Esophagus muscularis mucosa (tissue), 3 donors: Measurements from ENCODE around the gene IL36B.

ENCODE experiments used
- EP300 ChIP-seq: sonication (generic); formaldehyde crosslinking; IDR thresholded peaks from one replicate; pipeline ENCODE4 v1.6.1; 2017; ENCODE audit warnings: antibody characterized with exemption
- TF ChIP-seq, protein P1 (sequence below), 3 experiments: fragments of 200-600 bp in 2 of 3; fragments of 450-650 bp in 1 of 3; sonication (generic) in 2 of 3; IDR thresholded peaks; one replicate each; pipeline ENCODE4 v1.5.1; 2017 to 2019; ENCODE audit warnings: antibody characterized with exemption in 3 of 3, mild to moderate bottlenecking in 2 of 3, moderate library complexity in 1 of 3

GRCh38 chr2:113024764-113025163, 27.9 kb downstream of the IL36B start:
- TF ChIP-seq, protein P1, sequence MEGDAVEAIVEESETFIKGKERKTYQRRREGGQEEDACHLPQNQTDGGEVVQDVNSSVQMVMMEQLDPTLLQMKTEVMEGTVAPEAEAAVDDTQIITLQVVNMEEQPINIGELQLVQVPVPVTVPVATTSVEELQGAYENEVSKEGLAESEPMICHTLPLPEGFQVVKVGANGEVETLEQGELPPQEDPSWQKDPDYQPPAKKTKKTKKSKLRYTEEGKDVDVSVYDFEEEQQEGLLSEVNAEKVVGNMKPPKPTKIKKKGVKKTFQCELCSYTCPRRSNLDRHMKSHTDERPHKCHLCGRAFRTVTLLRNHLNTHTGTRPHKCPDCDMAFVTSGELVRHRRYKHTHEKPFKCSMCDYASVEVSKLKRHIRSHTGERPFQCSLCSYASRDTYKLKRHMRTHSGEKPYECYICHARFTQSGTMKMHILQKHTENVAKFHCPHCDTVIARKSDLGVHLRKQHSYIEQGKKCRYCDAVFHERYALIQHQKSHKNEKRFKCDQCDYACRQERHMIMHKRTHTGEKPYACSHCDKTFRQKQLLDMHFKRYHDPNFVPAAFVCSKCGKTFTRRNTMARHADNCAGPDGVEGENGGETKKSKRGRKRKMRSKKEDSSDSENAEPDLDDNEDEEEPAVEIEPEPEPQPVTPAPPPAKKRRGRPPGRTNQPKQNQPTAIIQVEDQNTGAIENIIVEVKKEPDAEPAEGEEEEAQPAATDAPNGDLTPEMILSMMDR (IDR thresholded peaks at IDR 0.05) = no peak
- no peak for TF ChIP-seq EP300
